Adipocyte (in vitro differentiated cells): ENCODE measurements around the gene TAF4B.

Experiments used
- DNase-seq: peaks from one replicate; pipeline ENCODE4 v3.0.0-alpha.2; 2015; ENCODE audit warnings: low read depth
- H3K27me3 ChIP-seq: replicated peaks from 2 replicates; pipeline ENCODE4 v1.7.0; 2013; ENCODE audit warnings: mild to moderate bottlenecking, low read length, moderate library complexity; ENCODE audit not compliant: control insufficient read depth, insufficient read depth
- H3K36me3 ChIP-seq: 2 replicates; pipeline ENCODE4 v1.7.0; 2013; ENCODE audit warnings: low read length, mild to moderate bottlenecking, moderate library complexity; ENCODE audit not compliant: control insufficient read depth, insufficient read depth, severe bottlenecking
- H3K4me1 ChIP-seq: 2 replicates; pipeline ENCODE4 v1.7.0; 2013; ENCODE audit warnings: mild to moderate bottlenecking, low read length, moderate library complexity; ENCODE audit not compliant: control insufficient read depth, insufficient read depth
- H3K4me3 ChIP-seq: 2 replicates; pipeline ENCODE4 v1.7.0; 2013; ENCODE audit warnings: mild to moderate bottlenecking, low read length, moderate library complexity
- H3K9ac ChIP-seq: 2 replicates; pipeline ENCODE4 v1.7.0; 2013; ENCODE audit warnings: mild to moderate bottlenecking, low read length, moderate library complexity
- H3K9me3 ChIP-seq: 2 replicates; pipeline ENCODE4 v1.7.0; 2013; ENCODE audit warnings: mild to moderate bottlenecking, low read length, moderate library complexity; ENCODE audit not compliant: control insufficient read depth

Gene TAF4B

GRCh38 chr18:26386002-26386401 lies 159.8 kb downstream of the TAF4B start:
- Histone ChIP-seq H3K9ac (peak overlapping the region; percentile 69), H3K27me3 (no peaks in the 10 kb centered on the region), H3K36me3 (peaks cover 4% of the 10 kb centered on the region), H3K4me1 (peaks cover 31% of the 10 kb centered on the region), H3K9me3 (no peaks in the 10 kb centered on the region), H3K4me3 (peak overlapping the region; percentile 23)
- peak; percentile 92 for DNase-seq

GRCh38 chr18:26386441-26386840 lies 160.2 kb downstream of the TAF4B start:
- peaks cover 31% of the 10 kb centered on the region for H3K4me1 ChIP-seq
- no peaks in the 10 kb centered on the region for H3K9me3 ChIP-seq
- H3K9ac ChIP-seq: peak overlapping the region; percentile 69
- peaks cover 4% of the 10 kb centered on the region for H3K36me3 ChIP-seq
- DNase-seq: peak; percentile 53
- H3K4me3 ChIP-seq: peak overlapping the region; percentile 23
- H3K27me3 ChIP-seq: no peaks in the 10 kb centered on the region

DNA sequence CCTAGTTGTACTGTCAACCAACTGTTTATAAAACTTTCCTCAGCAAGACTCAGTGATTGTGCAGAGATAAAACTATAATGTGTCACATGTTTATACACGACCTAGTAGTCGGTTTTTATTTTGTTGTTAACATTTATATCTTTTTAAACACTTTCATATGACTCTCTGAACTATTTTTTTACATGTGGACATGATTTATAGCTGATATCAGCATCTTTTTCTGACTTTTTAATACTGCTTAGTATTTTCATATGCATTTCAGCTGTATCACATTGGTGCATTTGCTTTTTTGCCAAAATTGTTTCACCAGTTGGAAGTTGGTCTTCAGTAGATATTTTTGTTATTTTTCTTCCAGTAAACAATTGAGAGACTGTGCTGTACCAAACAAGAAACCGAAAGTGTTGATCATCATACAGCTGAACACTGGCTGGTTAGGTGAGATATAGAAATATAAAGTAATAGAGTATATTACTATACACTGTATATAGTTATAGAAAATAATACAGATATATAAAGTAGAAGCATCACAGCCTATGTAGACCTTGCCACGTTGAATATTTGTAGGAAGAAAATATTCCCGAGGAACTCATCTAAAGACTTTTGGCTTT lies 167.9 kb downstream of the TAF4B start:
- H3K9me3 ChIP-seq: no peaks in the 10 kb centered on the region
- DNase-seq: no peak
- no peaks in the 10 kb centered on the region for H3K27me3 ChIP-seq
- H3K9ac ChIP-seq: no peak overlapping the region
- no peak overlapping the region for H3K4me3 ChIP-seq
- H3K36me3 ChIP-seq: peaks cover 4% of the 10 kb centered on the region
- peaks cover 29% of the 10 kb centered on the region for H3K4me1 ChIP-seq

- no peaks in the 10 kb centered on the region for H3K36me3 ChIP-seq
- DNase-seq: no peak
- H3K9ac ChIP-seq: no peak overlapping the region
- peaks cover 29% of the 10 kb centered on the region for H3K4me1 ChIP-seq
- no peaks in the 10 kb centered on the region for H3K9me3 ChIP-seq
- no peaks in the 10 kb centered on the region for H3K27me3 ChIP-seq
- no peak overlapping the region for H3K4me3 ChIP-seq
Measured at GRCh38 chr18:26397019-26397418, 170.8 kb downstream of the TAF4B start.

DNA sequence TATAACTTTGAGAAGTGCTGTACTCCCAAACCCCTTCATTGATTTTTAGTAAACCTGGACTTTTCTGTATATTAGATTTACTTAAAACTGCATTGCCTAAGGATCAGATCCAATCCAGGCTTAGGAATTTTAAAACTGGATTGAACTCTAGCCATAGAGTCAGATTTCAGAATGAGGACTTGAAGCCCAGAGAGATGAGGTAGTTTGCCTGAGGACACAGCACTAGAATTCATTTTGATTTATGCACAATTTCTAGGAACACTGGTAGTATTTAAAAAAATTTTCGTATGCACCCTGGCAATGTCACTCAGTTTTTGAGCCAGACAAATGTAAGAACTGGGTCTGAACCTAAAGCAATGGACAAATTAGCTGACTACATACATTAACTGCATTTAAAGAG lies 177.2 kb downstream of the TAF4B start:
- H3K9ac ChIP-seq: no peak overlapping the region
- H3K9me3 ChIP-seq: no peaks in the 10 kb centered on the region
- H3K27me3 ChIP-seq: no peaks in the 10 kb centered on the region
- H3K4me1 ChIP-seq: peaks cover 14% of the 10 kb centered on the region
- H3K36me3 ChIP-seq: no peaks in the 10 kb centered on the region
- H3K4me3 ChIP-seq: no peak overlapping the region
- peak; percentile 64 for DNase-seq

DNA sequence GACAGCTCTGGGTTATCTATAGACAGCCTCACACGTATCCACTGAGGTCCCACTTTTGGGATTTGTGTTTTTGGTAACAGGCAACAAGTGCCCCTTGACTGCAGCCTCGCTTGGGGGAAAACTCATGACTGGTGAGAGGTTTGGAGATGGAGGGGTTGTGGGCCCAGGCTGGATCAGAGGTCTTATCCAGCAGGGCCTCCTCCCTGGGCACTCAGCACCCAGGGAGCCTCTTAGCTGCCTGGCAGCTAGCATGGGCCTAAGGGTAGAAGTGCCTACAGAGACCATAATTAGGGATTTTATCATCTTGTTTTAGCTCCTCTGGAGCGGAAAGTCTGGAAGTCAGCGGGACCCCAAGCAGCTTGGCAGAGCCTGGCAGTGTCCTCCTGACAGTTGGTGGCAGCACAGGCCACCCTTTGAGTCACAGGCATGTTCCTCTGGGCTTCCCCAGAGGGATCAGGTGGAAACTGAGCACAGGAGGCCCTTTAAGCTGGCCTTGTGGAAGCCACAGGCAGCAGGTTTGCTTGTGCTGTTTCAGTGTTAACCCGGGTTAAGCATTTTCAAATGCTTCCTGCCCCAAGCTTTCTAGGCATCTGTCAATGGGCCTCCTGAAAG lies 179.1 kb downstream of the TAF4B start:
- DNase-seq: peak; percentile 35
- H3K9me3 ChIP-seq: no peaks in the 10 kb centered on the region

GRCh38 chr18:26406324-26406723 lies 180.1 kb downstream of the TAF4B start:
- no peak overlapping the region for H3K4me3 ChIP-seq

More for the DNA sequence above, 179.1 kb downstream of the TAF4B start:
- H3K27me3 ChIP-seq: no peaks in the 10 kb centered on the region
- H3K4me1 ChIP-seq: peaks cover 14% of the 10 kb centered on the region
- H3K4me3 ChIP-seq: no peak overlapping the region
- H3K9ac ChIP-seq: no peak overlapping the region
- no peaks in the 10 kb centered on the region for H3K36me3 ChIP-seq

GRCh38 chr18:26406854-26407517 lies 180.7 kb downstream of the TAF4B start:
- H3K27me3 ChIP-seq: no peaks in the 10 kb centered on the region
- H3K4me3 ChIP-seq: no peak overlapping the region
- H3K9me3 ChIP-seq: no peaks in the 10 kb centered on the region
- H3K9ac ChIP-seq: no peak overlapping the region
- no peaks in the 10 kb centered on the region for H3K36me3 ChIP-seq
- no peak for DNase-seq
- H3K4me1 ChIP-seq: peaks cover 14% of the 10 kb centered on the region

More at GRCh38 chr18:26406324-26406723, 180.1 kb downstream of the TAF4B start:
- Histone ChIP-seq H3K36me3 (no peaks in the 10 kb centered on the region), H3K9ac (no peak overlapping the region), H3K27me3 (no peaks in the 10 kb centered on the region), H3K9me3 (no peaks in the 10 kb centered on the region), H3K4me1 (peaks cover 14% of the 10 kb centered on the region)
- no peak for DNase-seq

DNA sequence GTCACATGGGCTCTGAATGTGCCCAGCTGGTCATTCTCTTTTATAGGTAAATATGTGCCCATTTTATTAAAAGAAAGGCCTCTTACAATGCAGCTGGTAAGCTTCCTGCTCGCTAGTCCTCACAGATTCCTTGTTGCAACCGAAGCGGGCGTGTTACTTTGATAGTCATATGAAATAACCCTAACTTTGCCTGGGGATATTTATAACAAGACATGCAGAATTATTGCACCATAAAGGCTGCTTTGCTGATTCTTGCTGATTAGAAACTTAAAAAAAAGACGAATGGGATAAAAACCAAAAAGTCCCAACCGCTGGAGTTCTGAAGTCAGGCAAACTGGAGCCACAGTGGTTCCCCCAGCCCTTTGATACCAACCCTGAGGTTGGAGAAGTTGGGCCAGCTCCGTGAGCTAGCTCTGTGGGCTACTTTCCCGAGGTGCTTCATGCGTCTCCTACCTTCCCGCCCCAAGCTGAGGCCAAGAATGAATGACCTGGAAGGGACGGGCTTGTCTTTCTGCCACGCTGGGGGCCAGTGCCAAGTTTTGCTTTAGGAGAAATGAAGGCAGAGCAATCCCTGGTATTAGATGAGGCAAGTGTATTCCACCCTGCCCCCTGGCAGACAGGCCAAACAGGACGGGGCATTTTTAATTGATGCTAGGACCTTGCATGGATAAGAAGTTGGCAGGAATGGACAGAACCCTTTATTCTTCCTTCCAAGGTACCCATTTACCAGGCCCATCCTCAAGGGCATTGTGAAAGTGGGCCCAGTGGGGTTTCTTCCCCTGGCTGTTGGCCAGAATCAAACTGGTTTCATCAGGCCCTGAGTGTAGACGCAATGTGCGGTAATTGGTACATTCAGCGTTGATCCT lies 181.7 kb downstream of the TAF4B start:
- no peaks in the 10 kb centered on the region for H3K36me3 ChIP-seq
- H3K9me3 ChIP-seq: no peaks in the 10 kb centered on the region
- no peak overlapping the region for H3K9ac ChIP-seq
- peaks cover 9% of the 10 kb centered on the region for H3K4me1 ChIP-seq
- peak; percentile 86 for DNase-seq
- no peaks in the 10 kb centered on the region for H3K27me3 ChIP-seq
- H3K4me3 ChIP-seq: no peak overlapping the region

GRCh38 chr18:26409091-26409490 lies 182.8 kb downstream of the TAF4B start:
- no peaks in the 10 kb centered on the region for H3K27me3 ChIP-seq
- H3K9ac ChIP-seq: no peak overlapping the region
- H3K36me3 ChIP-seq: no peaks in the 10 kb centered on the region
- H3K4me1 ChIP-seq: no peaks in the 10 kb centered on the region
- no peak overlapping the region for H3K4me3 ChIP-seq
- DNase-seq: no peak
- no peaks in the 10 kb centered on the region for H3K9me3 ChIP-seq

- no peak overlapping the region for H3K9ac ChIP-seq
- no peaks in the 10 kb centered on the region for H3K9me3 ChIP-seq
- H3K4me3 ChIP-seq: peak overlapping the region; percentile 32
- peaks cover 16% of the 10 kb centered on the region for H3K4me1 ChIP-seq
- no peaks in the 10 kb centered on the region for H3K27me3 ChIP-seq
- H3K36me3 ChIP-seq: no peaks in the 10 kb centered on the region
- peak; percentile 27 for DNase-seq
Measured at GRCh38 chr18:26414901-26415440, 188.7 kb downstream of the TAF4B start.
